NCI-H446 (cell line): ENCODE results near the gene P3H1.

Experiments
- DNase-seq, 2 experiments: peaks; one replicate each; lab custom pipeline; 2025; lab: John Stamatoyannopoulos, UW

The P3H1 gene

GRCh38 chr1:42743317-42744147 is 23.3 kb downstream of the P3H1 start:
- DNase-seq, result no peak

GRCh38 chr1:42742617-42743316 is 24.1 kb downstream of the P3H1 start:
- no peak for DNase-seq

GRCh38 chr1:42742141-42742540 is 24.7 kb downstream of the P3H1 start:
- no peak for DNase-seq

GRCh38 chr1:42741706-42742105 is 25.1 kb downstream of the P3H1 start:
- no peak for DNase-seq

GRCh38 chr1:42740851-42741580 is 25.8 kb downstream of the P3H1 start:
- DNase-seq, result no peak

- no peak for DNase-seq
These were observed 26.8 kb downstream of the P3H1 start, which contains the start of gene CLDN19 for GRCh38 chr1:42739753-42740700. TSS of gene CLDN19 (minus strand) at chr1:42740236. CDS start at chr1:42740063, 173 bp downstream.

- no peak for DNase-seq
These were observed 28.1 kb downstream of the P3H1 start for GRCh38 chr1:42738678-42739226.

GRCh38 chr1:42737986-42738677 is 28.7 kb downstream of the P3H1 start:
- no peak for DNase-seq

GRCh38 chr1:42737257-42737656 is 29.6 kb downstream of the P3H1 start:
- DNase-seq, result no peak

GRCh38 chr1:42736571-42737200 is 30.1 kb downstream of the P3H1 start:
- no peak for DNase-seq

GRCh38 chr1:42736152-42736551 is 30.7 kb downstream of the P3H1 start:
- no peak for DNase-seq

- no peak for DNase-seq
These were observed 31.2 kb downstream of the P3H1 start for GRCh38 chr1:42735477-42736105.

GRCh38 chr1:42735056-42735455 is 31.8 kb downstream of the P3H1 start:
- DNase-seq, result no peak

- no peak for DNase-seq
These were observed 32.4 kb downstream of the P3H1 start for GRCh38 chr1:42734201-42735035.

GRCh38 chr1:42733415-42734200 is 33.2 kb downstream of the P3H1 start:
- DNase-seq, result no peak

GRCh38 chr1:42732126-42732680 is 34.6 kb downstream of the P3H1 start:
- DNase-seq, result no peak

GRCh38 chr1:42731585-42731984 is 35.2 kb downstream of the P3H1 start:
- no peak for DNase-seq

GRCh38 chr1:42730988-42731387 is 35.8 kb downstream of the P3H1 start:
- DNase-seq, result no peak
